GM18499 (cell line): ENCODE measurements around the gene AMMECR1.
"Not testable (repeated sequence)": the region's sequence is repeated elsewhere in the genome, so short reads cannot be mapped to it uniquely, and the experiment has no call there.

Experiments
- ATAC-seq: cut with Tn5 transposase; IDR thresholded peaks from one replicate; pipeline ENCODE4 v1.9.1; 2021; ENCODE audit warnings: moderate number of reproducible peaks; ENCODE audit not compliant: insufficient read depth, unreplicated experiment

AMMECR1 gene

GRCh38 chrX:110317820-110318663 is at the start of gene AMMECR1:
Gene AMMECR1 (minus strand): TSS chrX:110318085. CDS start chrX:110318071, 14 bp downstream.
- peak; percentile 35 for ATAC-seq

DNA sequence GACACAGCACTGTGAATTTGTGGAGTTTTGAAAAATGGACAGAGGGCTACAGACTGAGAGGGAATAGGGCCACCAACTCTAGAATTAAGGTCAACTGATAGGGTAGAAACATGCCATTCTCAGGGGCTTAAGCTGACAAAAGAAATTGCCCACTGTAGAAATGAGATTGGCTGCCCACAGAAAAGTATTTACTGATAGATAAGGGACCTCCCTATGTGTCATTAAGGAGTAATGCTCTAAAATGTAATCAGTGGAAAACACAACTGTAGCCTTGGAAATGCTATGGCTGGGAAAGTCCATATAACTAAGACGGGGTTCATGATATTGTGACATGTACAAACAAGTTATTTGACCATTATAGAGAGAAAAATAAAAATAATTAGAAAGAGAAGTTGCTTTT is 45.4 kb upstream of the AMMECR1 start:
- ATAC-seq, result no peak

- ATAC-seq, result no peak
Observed at GRCh38 chrX:110359273-110359672, 41.4 kb upstream of the AMMECR1 start.

- ATAC-seq, result no peak
Observed at GRCh38 chrX:110358548-110358947, 40.7 kb upstream of the AMMECR1 start, which contains the start of gene RTL9. Gene RTL9 (plus strand): TSS chrX:110358848. CDS start chrX:110450618, 91,770 bp downstream.

DNA sequence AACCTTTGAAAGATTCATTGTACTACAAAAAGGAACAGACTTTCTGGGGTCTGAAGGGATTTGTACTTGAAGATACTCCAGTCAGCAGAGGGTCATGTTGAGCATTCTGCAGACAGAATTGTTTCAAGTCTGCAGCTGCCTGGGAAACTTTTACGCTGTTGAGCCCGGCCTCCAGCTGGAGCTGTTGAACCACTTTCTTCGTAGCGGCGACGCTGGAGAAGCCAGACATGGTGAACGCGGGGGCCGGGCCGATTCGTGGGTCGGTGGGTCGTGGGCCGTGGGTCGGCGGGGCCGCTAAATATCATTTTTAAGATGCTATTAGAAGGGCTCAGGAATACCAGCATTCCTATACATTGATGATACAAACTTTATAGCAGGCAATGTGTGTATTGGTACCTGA is 28.8 kb upstream of the AMMECR1 start:
- ATAC-seq, result no peak

- peak; percentile 85 for ATAC-seq
Observed at GRCh38 chrX:110341189-110342035, 23.5 kb upstream of the AMMECR1 start.

GRCh38 chrX:110338935-110339334 is 21.1 kb upstream of the AMMECR1 start:
- ATAC-seq, result no peak

DNA sequence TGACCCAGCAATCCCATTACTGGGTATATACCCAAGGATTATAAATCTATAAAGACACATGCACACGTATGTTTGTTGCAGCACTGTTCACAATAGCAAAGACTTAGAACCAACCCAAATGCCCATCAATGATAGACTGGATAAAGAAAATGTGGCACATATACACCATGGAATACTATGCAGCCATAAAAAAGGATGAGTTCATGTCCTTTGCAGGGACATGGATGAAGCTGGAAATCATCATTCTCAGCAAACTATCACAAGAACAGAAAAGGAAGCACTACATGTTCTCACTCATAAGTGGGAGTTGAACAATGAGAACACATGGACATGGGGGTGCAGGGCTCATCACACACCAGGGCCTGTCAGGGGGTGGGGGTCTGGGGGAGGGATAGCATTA is 15.6 kb upstream of the AMMECR1 start:
- not testable (repeated sequence) for ATAC-seq

DNA sequence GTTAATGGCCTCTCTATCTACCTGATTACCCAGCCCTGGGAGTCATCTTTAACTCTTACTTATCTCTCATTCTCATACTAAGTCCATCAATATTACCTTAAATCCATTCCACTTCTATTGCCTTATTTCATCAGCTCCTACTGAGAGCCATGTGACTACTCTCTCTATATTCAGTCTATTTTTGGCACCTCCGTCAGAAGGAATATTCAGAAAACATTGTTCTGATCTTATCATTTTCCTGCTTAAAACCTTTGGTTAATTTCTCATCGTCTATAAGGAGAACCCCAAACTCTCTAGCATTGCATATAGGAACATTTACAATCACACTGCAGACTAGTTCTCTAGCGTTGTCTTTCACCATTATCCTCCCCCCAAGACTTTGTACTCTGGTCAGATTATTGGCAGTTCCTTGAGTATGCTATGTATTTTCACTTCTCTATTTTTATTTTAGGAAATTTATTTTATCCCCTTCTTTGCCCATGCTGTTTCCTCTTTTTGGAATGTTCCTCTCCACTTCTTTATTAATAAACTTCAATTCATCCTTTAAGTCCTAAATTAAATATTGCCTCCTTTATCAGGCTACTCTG is 13.7 kb upstream of the AMMECR1 start:
- no peak for ATAC-seq

DNA sequence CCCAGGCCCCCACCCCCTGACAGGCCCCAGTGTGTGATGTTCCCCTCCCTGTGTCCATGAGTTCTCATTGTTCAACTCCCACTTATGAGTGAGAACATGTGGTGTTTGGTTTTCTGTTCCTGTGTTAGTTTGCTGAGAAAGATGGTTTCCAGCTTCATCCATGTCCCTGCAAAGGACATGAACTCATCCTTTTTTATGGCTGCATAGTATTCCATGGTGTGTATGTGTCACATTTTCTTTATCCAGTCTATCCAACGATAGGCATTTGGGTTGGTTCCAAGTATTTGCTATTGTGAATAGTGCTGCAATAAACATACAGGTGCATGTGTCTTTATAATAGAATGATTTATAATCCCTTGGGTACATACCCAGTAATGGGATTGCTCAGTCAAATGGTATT is 10.7 kb upstream of the AMMECR1 start:
- not testable (repeated sequence) for ATAC-seq

- no peak for ATAC-seq
Observed at GRCh38 chrX:110327336-110327735, 9.5 kb upstream of the AMMECR1 start.

DNA sequence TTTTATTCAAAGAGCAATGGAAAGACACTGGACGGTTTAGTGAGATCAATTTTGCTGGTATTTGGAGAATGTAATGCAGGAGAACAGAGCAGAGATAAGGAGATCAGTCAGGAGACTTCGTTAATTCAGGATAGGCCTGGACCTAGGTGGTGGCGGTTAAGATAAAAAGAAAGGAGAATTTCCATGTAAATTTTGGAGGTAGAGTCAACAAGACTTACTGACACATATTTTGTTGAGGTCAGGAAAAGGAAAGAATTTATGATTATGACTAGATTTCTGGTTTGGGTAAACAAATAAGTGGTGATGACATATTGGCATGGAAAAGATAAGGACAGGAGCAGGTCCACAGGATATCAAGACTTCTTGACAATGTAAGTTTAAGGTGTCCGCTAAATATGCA is 8.8 kb upstream of the AMMECR1 start:
- no peak for ATAC-seq

- no peak for ATAC-seq
Observed at GRCh38 chrX:110322603-110323002, 4.7 kb upstream of the AMMECR1 start.

- no peak for ATAC-seq
Observed at GRCh38 chrX:110321670-110322069, 3.8 kb upstream of the AMMECR1 start.

- no peak for ATAC-seq
Observed at GRCh38 chrX:110321081-110321480, 3.2 kb upstream of the AMMECR1 start.

DNA sequence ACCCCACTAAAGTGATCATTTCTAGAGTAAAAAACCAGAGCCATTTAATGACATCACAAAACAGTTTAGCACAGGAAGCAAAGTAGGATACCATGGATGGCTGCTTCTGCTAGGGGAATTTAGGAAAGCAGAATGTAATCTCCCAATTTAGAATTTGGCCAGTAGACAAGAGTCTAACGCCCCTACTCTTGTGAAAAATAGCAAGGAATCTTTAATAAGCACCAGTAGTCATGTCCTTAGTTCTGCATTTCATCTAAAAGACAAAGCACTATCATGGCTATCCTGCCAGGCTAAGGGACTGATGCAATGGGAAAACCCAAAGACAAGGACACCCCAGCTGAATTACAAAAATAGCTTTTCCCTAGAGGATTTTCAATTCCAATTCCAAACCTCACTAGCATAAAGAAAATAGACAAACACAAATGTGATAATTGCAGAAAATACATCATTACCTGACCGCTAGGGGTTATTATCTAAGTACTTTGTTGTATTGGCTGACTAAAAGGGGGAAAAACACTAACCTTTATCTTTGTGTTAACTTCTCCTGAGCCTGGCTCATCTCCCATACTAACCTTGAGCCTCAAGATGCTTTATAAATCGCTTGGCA is 2.6 kb upstream of the AMMECR1 start:
- ATAC-seq, result no peak

DNA sequence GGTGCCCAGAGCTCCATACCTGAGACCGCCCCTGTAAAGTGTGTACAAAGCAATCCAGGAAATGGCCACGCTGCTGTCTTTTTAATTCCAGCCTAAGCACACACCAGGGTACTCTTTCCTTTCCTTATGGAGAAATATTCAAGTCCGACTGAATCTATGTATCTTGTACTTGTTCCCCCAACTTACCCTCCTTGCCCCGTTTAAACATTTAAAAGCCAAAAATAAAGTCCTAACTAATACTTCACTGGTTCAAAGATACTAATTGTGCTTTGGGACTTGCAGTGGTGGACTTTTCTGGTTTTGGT is 731 bp upstream of the AMMECR1 start:
- no peak for ATAC-seq

DNA sequence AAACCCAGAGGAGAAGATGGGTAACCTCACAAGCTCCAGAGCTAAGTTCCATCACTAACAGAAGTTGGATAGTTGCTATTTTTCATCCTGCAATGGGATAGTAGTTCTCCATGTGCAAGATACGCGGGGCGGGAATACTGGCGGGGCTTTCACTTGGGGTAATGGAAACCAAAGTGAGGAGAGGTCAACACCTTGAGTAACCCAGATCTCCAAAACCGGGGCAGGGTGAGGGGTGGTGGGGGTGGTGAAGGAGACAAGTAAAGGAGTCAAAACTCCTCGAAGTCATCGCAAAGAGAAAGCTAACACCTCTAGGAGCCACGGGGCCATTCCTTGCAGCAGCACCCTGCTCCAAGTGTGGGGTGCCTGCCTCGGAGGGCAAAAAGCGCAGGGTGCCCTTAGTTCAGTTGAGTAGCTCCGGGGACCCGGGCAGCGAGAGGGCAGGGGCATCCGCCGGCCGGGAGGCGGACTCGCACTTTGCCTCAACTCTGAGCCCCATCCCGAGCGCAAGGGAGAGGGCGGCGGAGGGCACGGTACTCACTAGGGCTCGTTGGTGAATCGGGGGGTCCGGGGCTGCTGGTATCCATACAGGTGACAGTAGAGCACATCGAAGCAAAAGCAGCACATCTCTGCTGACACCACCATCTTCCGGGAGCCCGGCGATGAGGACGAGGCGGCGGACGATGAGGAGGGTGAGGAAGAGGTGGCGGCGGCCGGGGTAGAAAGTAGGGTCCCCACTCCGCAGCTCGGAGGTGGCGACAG is 645 bp downstream of the AMMECR1 start:
- ATAC-seq, result peak; percentile 3

- ATAC-seq, result no peak
Observed at GRCh38 chrX:110316351-110317060, 1.4 kb downstream of the AMMECR1 start.
